Endothelial cell (in vitro differentiated cells): ENCODE data around the gene ATAD3C. TPM values are rescaled to one million over a fixed set of nuclear protein-coding genes. Genes with fewer than 3 reads are reported as not detected.
"Not testable (repeated sequence)": the region's sequence is repeated elsewhere in the genome, so short reads cannot be mapped to it uniquely, and the experiment has no call there.

Experiments
- DNase-seq: peaks from one replicate; pipeline ENCODE4 v3.0.0; 2021; ENCODE audit warnings: low spot score
- H3K27ac Mint-ChIP-seq: one replicate; pipeline ENCODE4 v1.8.0; 2021; ENCODE audit warnings: mixed read lengths, inconsistent platforms; ENCODE audit not compliant: unreplicated experiment
- H3K27me3 Mint-ChIP-seq: one replicate; pipeline ENCODE4 v1.8.0; 2021; ENCODE audit warnings: mild to moderate bottlenecking, moderate library complexity, mixed read lengths, inconsistent platforms; ENCODE audit not compliant: unreplicated experiment
- H3K36me3 Mint-ChIP-seq: one replicate; pipeline ENCODE4 v1.8.0; 2021; ENCODE audit warnings: mild to moderate bottlenecking, low read depth, mixed read lengths, inconsistent platforms; ENCODE audit not compliant: unreplicated experiment
- H3K4me1 Mint-ChIP-seq: one replicate; pipeline ENCODE4 v1.8.0; 2021; ENCODE audit warnings: mild to moderate bottlenecking, mixed read lengths, inconsistent platforms; ENCODE audit not compliant: unreplicated experiment
- H3K4me3 Mint-ChIP-seq: one replicate; pipeline ENCODE4 v1.8.0; 2021; ENCODE audit warnings: mild to moderate bottlenecking, mixed read lengths, inconsistent platforms; ENCODE audit not compliant: unreplicated experiment
- H3K9me3 Mint-ChIP-seq: one replicate; pipeline ENCODE4 v1.8.0; 2021; ENCODE audit warnings: mixed read lengths, inconsistent platforms; ENCODE audit not compliant: unreplicated experiment
- CTCF ChIP-seq: fragments of 200-600 bp; sonication (generic); IDR thresholded peaks from one replicate; pipeline ENCODE4 v1.5.0; 2021; ENCODE audit warnings: antibody characterized with exemption; ENCODE audit not compliant: unreplicated experiment
- total RNA-seq: library from RNA; stranded (reverse); fragmentation: NEBNext Ultra II Directional; extraction: Animal tissue kit (Norgen Biotek cat#: 25700); gene quantifications from one replicate; pipeline ENCODE4 v1.2.1, GENCODE V29; 2021; ENCODE audit not compliant: unreplicated experiment

The ATAD3C gene
- total RNA-seq, 1 donor from 2014 or later, result 2.9 TPM

DNA sequence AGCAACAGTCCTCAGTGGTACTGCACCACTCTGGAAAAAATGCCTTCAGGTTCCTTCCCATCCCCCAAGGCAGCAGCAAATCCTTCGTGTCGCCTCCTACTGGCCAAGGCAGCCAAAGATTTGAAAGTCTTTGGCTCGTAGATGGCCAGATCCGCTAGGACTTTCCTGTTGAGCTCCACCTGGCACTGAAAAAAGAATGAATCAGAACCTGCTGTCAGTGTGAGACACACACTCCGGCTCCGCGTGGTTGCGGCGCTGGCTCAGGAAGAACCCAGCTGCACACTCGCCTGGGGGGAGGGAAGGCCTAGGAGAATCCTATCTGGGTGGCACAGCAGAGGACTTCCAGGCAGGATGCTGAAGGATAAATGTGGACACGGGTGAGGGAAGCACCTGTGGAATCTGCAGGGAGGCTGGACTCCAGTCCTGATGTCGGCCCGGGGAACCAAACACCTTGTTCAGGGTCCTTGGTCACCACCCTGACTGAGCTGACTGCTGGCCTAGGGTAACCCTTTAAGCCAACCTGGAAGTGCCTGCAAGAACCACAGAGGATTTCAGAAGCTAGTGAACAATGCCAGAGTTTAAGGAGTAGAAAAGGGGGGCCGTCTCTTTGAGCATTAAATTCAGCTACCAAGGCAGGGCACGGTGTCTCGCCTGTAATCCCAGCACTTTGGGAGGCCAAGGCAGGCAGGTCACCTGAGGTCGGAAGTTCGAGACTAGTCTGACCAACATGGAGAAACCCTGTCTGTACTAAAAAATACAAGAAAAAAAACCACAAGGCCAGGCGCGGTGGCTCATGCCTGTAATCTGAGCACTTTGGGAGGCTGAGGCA lies 47.2 kb upstream of the ATAD3C start:
- Mint-ChIP-seq H3K27ac (peak overlapping the region; percentile 74), H3K27me3 (peaks cover 18% of the 10 kb centered on the region), H3K4me1 (peaks cover 35% of the 10 kb centered on the region), H3K4me3 (peak overlapping the region; percentile 84), H3K9me3 (no peaks in the 10 kb centered on the region), H3K36me3 (peaks cover 39% of the 10 kb centered on the region)
- peak; percentile 64 for DNase-seq
- TF ChIP-seq CTCF, result no peak

GRCh38 chr1:1402901-1403392 lies 46.5 kb upstream of the ATAD3C start:
- not testable (repeated sequence) for H3K27ac Mint-ChIP-seq, H3K4me3 Mint-ChIP-seq, DNase-seq, H3K9me3 Mint-ChIP-seq
- Mint-ChIP-seq H3K4me1 (peaks cover 33% of the 10 kb centered on the region), H3K27me3 (peaks cover 18% of the 10 kb centered on the region), H3K36me3 (peaks cover 39% of the 10 kb centered on the region)

DNA sequence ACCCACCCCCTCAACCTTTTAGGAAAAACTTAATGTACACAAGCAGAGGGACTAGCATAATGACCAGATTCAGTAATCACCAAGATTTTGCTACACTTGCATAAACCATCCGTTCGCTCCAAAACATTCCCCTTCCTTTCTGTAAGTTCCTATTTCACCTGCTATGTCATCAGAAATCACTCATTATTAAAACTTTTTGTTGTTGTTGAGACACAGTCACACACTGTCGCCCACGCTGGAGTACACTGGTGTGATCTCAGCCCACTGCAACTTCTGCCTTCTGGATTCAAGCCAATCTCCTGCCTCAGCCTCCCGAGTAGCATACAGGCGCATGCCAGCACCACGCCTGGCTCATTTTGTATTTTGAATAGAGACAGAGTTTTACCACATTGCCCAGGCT lies 45.8 kb upstream of the ATAD3C start:
- TF ChIP-seq CTCF, result no peak
- peaks cover 36% of the 10 kb centered on the region for H3K36me3 Mint-ChIP-seq
- no peaks in the 10 kb centered on the region for H3K9me3 Mint-ChIP-seq
- DNase-seq, result no peak
- peaks cover 18% of the 10 kb centered on the region for H3K27me3 Mint-ChIP-seq
- peaks cover 27% of the 10 kb centered on the region for H3K4me1 Mint-ChIP-seq
- H3K4me3 Mint-ChIP-seq, result peak overlapping the region; percentile 13
- peak overlapping the region; percentile 53 for H3K27ac Mint-ChIP-seq

GRCh38 chr1:1406101-1406820 lies 43.2 kb upstream of the ATAD3C start:
- Mint-ChIP-seq H3K27me3 (peaks cover 13% of the 10 kb centered on the region), H3K4me1 (peaks cover 18% of the 10 kb centered on the region), H3K9me3 (no peaks in the 10 kb centered on the region), H3K36me3 (peaks cover 27% of the 10 kb centered on the region), H3K4me3 (peak overlapping the region; percentile 94), H3K27ac (peak overlapping the region; percentile 74)
- no peak for DNase-seq
- TF ChIP-seq CTCF, result no peak

DNA sequence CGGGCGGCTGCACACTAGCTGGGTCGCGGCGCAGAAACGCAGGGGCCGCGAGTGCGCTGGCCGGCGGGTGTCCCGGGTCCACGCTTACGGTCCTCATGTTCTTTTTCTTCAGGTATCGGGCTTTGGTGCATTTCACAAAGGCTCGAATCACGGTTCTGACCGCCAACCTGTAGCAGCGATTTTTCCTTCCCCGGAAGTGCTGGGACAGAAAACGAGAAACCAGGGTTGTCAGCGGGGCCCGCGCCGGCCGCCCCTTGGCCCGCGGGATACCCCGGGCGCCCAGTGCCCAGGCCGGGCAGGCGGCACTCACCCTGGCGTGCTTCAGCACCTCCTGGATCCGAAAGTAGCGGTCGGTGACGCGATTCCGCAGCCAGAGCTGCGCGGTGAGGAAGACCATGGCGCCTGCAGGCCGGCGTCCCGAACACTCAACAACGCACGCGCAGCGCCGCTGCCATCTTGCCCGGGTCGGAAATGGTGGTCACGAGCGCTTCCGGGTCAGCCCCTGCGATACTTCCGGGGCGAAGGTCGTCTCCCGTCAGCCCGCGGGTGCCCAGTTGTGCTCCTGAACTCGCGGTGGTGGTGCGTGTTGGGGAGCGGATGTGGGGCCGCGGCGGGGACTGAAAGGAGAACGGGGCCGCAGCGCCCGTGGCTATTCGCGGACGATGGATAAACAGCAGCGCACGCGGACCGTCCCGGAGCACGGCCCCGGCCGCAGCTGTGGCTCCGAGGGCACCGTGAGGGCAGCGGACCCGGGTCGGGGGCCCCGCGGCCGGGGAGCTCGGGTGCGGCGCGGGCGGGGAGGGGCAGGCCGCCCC lies 42.5 kb upstream of the ATAD3C start, which contains the start of gene MRPL20:
MRPL20 (minus strand) TSS at position 473 of the 815 bp plus-strand sequence; CDS start at position 397, 76 bp downstream.
- TF ChIP-seq CTCF, result no peak
- Mint-ChIP-seq H3K9me3 (no peaks in the 10 kb centered on the region), H3K36me3 (peaks cover 21% of the 10 kb centered on the region), H3K4me1 (peaks cover 11% of the 10 kb centered on the region), H3K27ac (peak within 1 kb of the TSS; percentile 74), H3K4me3 (peak within 1 kb of the TSS; percentile 94), H3K27me3 (peaks cover 13% of the 10 kb centered on the region)
- DNase-seq, result peak; percentile 84
